Liver (tissue), 9 donors: ENCODE results near the gene ERICH4. TPM values are rescaled to one million over a fixed set of nuclear protein-coding genes. Genes with fewer than 3 reads are reported as not detected.

ENCODE experiments used
- DNase-seq: peaks from one replicate; pipeline ENCODE4 v3.0.0-alpha.2; 2017; ENCODE audit warnings: low spot score
- H3K27ac ChIP-seq, 2 donors: one replicate each; pipeline ENCODE4 v1.7.0; 2013; ENCODE audit warnings: inconsistent platforms in 2 of 2, low read length in 2 of 2, control low read depth in 1 of 2, low read depth in 1 of 2, mild to moderate bottlenecking in 1 of 2
- H3K27me3 ChIP-seq, 4 donors: one replicate each; pipeline versions ENCODE4 v1.6.1 to v1.7.0; 2013; ENCODE audit warnings: low read length in 3 of 4, inconsistent platforms in 1 of 4, mild to moderate bottlenecking in 1 of 4, moderate library complexity in 1 of 4; ENCODE audit not compliant: control insufficient read depth in 4 of 4, insufficient read depth in 4 of 4
- H3K36me3 ChIP-seq, 4 donors: one replicate each; pipeline versions ENCODE4 v1.6.1 to v1.7.0; 2013; ENCODE audit warnings: low read length in 3 of 4, mild to moderate bottlenecking in 3 of 4, low read depth in 1 of 4, moderate library complexity in 1 of 4; ENCODE audit not compliant: control insufficient read depth in 4 of 4, insufficient read depth in 3 of 4
- H3K4me1 ChIP-seq, 4 donors: one replicate each; pipeline versions ENCODE4 v1.6.1 to v1.7.0; 2013; ENCODE audit warnings: low read length in 3 of 4, mild to moderate bottlenecking in 3 of 4, moderate library complexity in 1 of 4; ENCODE audit not compliant: control insufficient read depth in 4 of 4, insufficient read depth in 4 of 4
- H3K4me3 ChIP-seq, 3 donors: one replicate each; pipeline versions ENCODE4 v1.6.1 to v1.7.0; 2013; ENCODE audit warnings: low read length in 3 of 3, control low read depth in 1 of 3, low read depth in 1 of 3, mild to moderate bottlenecking in 1 of 3
- H3K9ac ChIP-seq, 2 donors: one replicate each; pipeline ENCODE4 v1.7.0; 2013; ENCODE audit warnings: low read length in 2 of 2, mild to moderate bottlenecking in 2 of 2, moderate library complexity in 2 of 2, control low read depth in 1 of 2, low read depth in 1 of 2
- H3K9me3 ChIP-seq, 4 donors: one replicate each; pipeline versions ENCODE4 v1.6.1 to v1.7.0; 2013; ENCODE audit warnings: low read length in 3 of 4; ENCODE audit not compliant: control insufficient read depth in 4 of 4
- ATF3 ChIP-seq: IDR thresholded peaks from 2 replicates; pipeline ENCODE4 v1.6.1; 2016; ENCODE audit warnings: antibody characterized with exemption
- CTCF ChIP-seq: fragments of 150-350 bp; IDR thresholded peaks from 2 replicates; pipeline ENCODE4 v1.5.1; 2017; ENCODE audit warnings: improper control_type of control experiment, low read depth, low read length; ENCODE audit not compliant: missing input control
- EGR1 ChIP-seq, 2 donors: IDR thresholded peaks; 2 replicates each; pipeline ENCODE4 v1.6.1; 2016 to 2018; ENCODE audit warnings: antibody characterized with exemption in 2 of 2, low read depth in 2 of 2
- FOXA1 ChIP-seq: IDR thresholded peaks from 2 replicates; pipeline ENCODE4 v1.6.1; 2016; ENCODE audit warnings: antibody characterized with exemption
- FOXA2 ChIP-seq: IDR thresholded peaks from 2 replicates; pipeline ENCODE4 v1.6.1; 2016; ENCODE audit warnings: antibody characterized with exemption
- HNF4A ChIP-seq, 2 donors: conservative IDR thresholded peaks; 2 replicates each; pipeline ENCODE4 v1.6.1; 2016; ENCODE audit warnings: antibody characterized with exemption in 2 of 2, mild to moderate bottlenecking in 2 of 2
- HNF4G ChIP-seq: IDR thresholded peaks from 2 replicates; pipeline ENCODE4 v1.6.1; 2016; ENCODE audit warnings: antibody characterized with exemption
- JUND ChIP-seq, 2 donors: IDR thresholded peaks; 2 replicates each; pipeline ENCODE4 v1.6.1; 2016; ENCODE audit warnings: antibody characterized with exemption in 2 of 2
- MAX ChIP-seq: IDR thresholded peaks from 2 replicates; pipeline ENCODE4 v1.6.1; 2016; ENCODE audit warnings: antibody characterized with exemption
- NR2F2 ChIP-seq: IDR thresholded peaks from 2 replicates; pipeline ENCODE4 v1.6.1; 2016; ENCODE audit warnings: antibody characterized with exemption
- RAD21 ChIP-seq, 2 donors: IDR thresholded peaks; 2 replicates each; pipeline ENCODE4 v1.6.1; 2016; ENCODE audit warnings: antibody characterized with exemption in 2 of 2, mild to moderate bottlenecking in 2 of 2
- REST ChIP-seq: IDR thresholded peaks from 2 replicates; pipeline ENCODE4 v1.6.1; 2016; ENCODE audit warnings: antibody characterized with exemption, mild to moderate bottlenecking
- RXRA ChIP-seq, 2 donors: IDR thresholded peaks; 2 replicates each; pipeline ENCODE4 v1.6.1; 2017 to 2018; ENCODE audit warnings: antibody characterized with exemption in 2 of 2, mild to moderate bottlenecking in 1 of 2
- SP1 ChIP-seq: IDR thresholded peaks from 2 replicates; pipeline ENCODE4 v1.6.1; 2018; ENCODE audit warnings: antibody characterized with exemption, mild to moderate bottlenecking
- TAF1 ChIP-seq: conservative IDR thresholded peaks from 2 replicates; pipeline ENCODE4 v1.6.1; 2016; ENCODE audit warnings: antibody characterized with exemption, mild to moderate bottlenecking
- YY1 ChIP-seq: IDR thresholded peaks from 2 replicates; pipeline ENCODE4 v1.6.1; 2016; ENCODE audit warnings: antibody characterized with exemption, mild to moderate bottlenecking
- ZBTB33 ChIP-seq: IDR thresholded peaks from 2 replicates; pipeline ENCODE4 v1.6.1; 2016; ENCODE audit warnings: antibody characterized with exemption
- WGBS: extraction: QIAGEN DNeasy Blood & Tissue Kit; methylation state at CpG from one replicate; pipeline ENCODE4 v1.1.7; 2013; 5-methylcytosine and 5-hydroxymethylcytosine counted together
- polyA plus RNA-seq, 2 donors: library from polyadenylated mRNA; stranded (reverse) in 1 of 2; unstranded in 1 of 2; fragments of 200-250 nt in 1 of 2; fragments of >200 nt in 1 of 2; fragmentation: Nextera tagmentation in 1 of 2; extraction: Ambion mirVana in 1 of 2; gene quantifications; one replicate each; pipeline versions ENCODE4 v1.2.1 to v1.2.3, GENCODE V29; 2013 to 2015
- total RNA-seq, 2 donors: library from RNA; depleted of rRNA; stranded (reverse); fragments of >200 nt; gene quantifications; one replicate each; pipeline ENCODE4 v1.2.3, GENCODE V29; 2014
- donor health status: healthy.
- donor health status: healthy.
- donor health status: healthy.
- donor health status: healthy.
- donor health status: healthy.

Gene ERICH4
- total and polyA plus RNA-seq, 4 donors: not detected

GRCh38 chr19:41445575-41445974 lies 2.6 kb downstream of the ERICH4 start:
- Histone ChIP-seq H3K4me1 (no peaks in the 10 kb centered on the region), H3K9ac (no peak overlapping the region), H3K36me3 (no peaks in the 10 kb centered on the region), H3K27ac (no peak overlapping the region), H3K27me3 (peaks cover 0 to 3% (median 0%) of the 10 kb centered on the region in 4 donors), H3K4me3 (no peak overlapping the region), H3K9me3 (no peaks in the 10 kb centered on the region)
- 60% methylated on average over 5 of the region's 5 CpGs for WGBS
- DNase-seq: no peak
- TF ChIP-seq FOXA1 (no peak), EGR1 (IDR thresholded peaks at IDR 0.05; ENCODE audit: low read depth in 2 of 2) (no peak), RAD21 (IDR thresholded peaks at IDR 0.05) (no peak), YY1 (no peak), REST (no peak), HNF4G (no peak), FOXA2 (no peak), JUND (IDR thresholded peaks at IDR 0.05) (no peak)

GRCh38 chr19:41447732-41448332 lies 4.9 kb downstream of the ERICH4 start:
- Histone ChIP-seq H3K9me3 (no peaks in the 10 kb centered on the region), H3K36me3 (no peaks in the 10 kb centered on the region), H3K9ac (no peak overlapping the region), H3K4me1 (no peaks in the 10 kb centered on the region), H3K27ac (no peak overlapping the region), H3K27me3 (peaks cover 0 to 3% (median 0%) of the 10 kb centered on the region in 4 donors), H3K4me3 (no peak overlapping the region)
- WGBS: 63% methylated on average over 12 of the region's 12 CpGs
- DNase-seq: no peak
- TF ChIP-seq RXRA (IDR thresholded peaks at IDR 0.05) (no peak), NR2F2 (no peak), ATF3 (no peak), FOXA2 (no peak), SP1 (no peak), JUND (IDR thresholded peaks at IDR 0.05) (no peak), REST (no peak), EGR1 (IDR thresholded peaks at IDR 0.05; ENCODE audit: low read depth in 2 of 2) (no peak), ZBTB33 (no peak), CTCF (no peak), RAD21 (IDR thresholded peaks at IDR 0.05) (no peak), YY1 (no peak), HNF4A (conservative IDR thresholded peaks at IDR 0.05) (no peak), MAX (no peak), TAF1 (no peak)
